Measurements from ENCODE around the gene KCNE4.

KCNE4 gene

DNA sequence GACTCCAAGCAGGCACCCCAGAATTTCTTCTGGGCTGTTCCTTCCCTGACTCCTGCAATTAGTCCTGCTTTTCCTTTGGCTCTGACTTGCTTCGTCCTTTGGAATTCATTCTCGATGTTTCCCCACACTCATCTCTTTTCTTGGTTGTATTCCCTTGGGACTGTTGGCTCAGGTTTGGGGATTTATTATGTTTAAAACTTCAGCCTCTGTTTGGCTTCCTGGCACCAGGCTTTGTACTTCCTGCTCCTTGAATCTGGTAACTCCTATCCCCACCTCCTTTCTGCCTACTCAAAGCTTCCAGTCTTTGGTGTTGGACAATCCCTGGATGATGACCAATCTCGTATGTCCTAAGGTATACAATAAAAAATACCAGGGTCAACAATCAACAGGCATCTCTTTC is 1.8 kb upstream of the KCNE4 start:
- TF ChIP-seq RAD21 (IDR thresholded peaks at IDR 0.05; ENCODE audit: low read depth) (no peak), TCF12 (IDR thresholded peaks at IDR 0.05; ENCODE audit: low read depth) (no peak), YY1 (IDR thresholded peaks at IDR 0.05; ENCODE audit: low read depth) (no peak), MAX (IDR thresholded peaks at IDR 0.05) (no peak), ZBTB7A (IDR thresholded peaks at IDR 0.05; ENCODE audit: low read depth) (no peak), TEAD4 (IDR thresholded peaks at IDR 0.05) (no peak), FOXM1 (IDR thresholded peaks at IDR 0.05; ENCODE audit: borderline replicate concordance, low read depth) (no peak), EP300 (IDR thresholded peaks at IDR 0.05; ENCODE audit: borderline replicate concordance) (no peak), EGR1 (IDR thresholded peaks at IDR 0.05) (no peak), CEBPB (IDR thresholded peaks at IDR 0.05) (no peak), TAF1 (IDR thresholded peaks at IDR 0.05; ENCODE audit: low read depth) (no peak), CREB1 (IDR thresholded peaks at IDR 0.05; ENCODE audit: low read depth) (no peak), NFIC (IDR thresholded peaks at IDR 0.05) (no peak), REST (IDR thresholded peaks at IDR 0.05; ENCODE audit: low read depth) (no peak)
- TF ChIP-seq, protein P1, sequence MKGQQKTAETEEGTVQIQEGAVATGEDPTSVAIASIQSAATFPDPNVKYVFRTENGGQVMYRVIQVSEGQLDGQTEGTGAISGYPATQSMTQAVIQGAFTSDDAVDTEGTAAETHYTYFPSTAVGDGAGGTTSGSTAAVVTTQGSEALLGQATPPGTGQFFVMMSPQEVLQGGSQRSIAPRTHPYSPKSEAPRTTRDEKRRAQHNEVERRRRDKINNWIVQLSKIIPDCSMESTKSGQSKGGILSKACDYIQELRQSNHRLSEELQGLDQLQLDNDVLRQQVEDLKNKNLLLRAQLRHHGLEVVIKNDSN (IDR thresholded peaks at IDR 0.05) = no peak

DNA sequence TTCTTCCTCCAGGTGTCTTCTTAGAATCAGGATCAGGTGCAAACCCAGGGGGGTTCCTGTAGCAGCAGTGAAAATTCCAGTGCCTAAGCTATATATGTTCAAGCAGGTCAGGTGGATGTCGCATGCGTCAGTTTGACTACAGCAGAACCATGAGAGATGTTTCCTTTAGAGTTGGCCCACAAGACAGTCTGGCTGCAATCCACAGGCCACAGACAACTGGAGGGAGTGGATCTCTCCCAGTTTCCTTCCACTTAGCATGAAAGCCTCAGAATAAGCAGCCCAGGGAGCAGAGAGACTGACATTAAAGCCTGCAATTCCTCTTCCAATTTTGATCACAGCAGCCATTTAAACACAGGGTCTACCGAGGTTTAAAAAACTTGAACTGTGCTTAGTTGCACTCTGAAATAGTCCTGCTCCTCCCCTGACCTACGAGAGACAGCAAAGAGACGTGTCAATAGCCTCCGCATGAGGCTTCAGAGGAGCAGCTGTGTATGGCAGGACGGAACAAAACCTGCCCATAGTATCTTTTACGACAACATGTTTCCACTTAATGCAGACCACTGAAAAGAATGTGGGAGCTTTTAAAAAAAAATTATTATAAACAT is 988 bp upstream of the KCNE4 start:
- TF ChIP-seq YY1 (IDR thresholded peaks at IDR 0.05; ENCODE audit: low read depth) (no peak), CREB1 (IDR thresholded peaks at IDR 0.05; ENCODE audit: low read depth) (no peak)

- TF ChIP-seq EP300 (IDR thresholded peaks at IDR 0.05; ENCODE audit: borderline replicate concordance) (no peak), TCF12 (IDR thresholded peaks at IDR 0.05; ENCODE audit: low read depth) (no peak), RAD21 (IDR thresholded peaks at IDR 0.05; ENCODE audit: low read depth) (no peak), FOXM1 (IDR thresholded peaks at IDR 0.05; ENCODE audit: borderline replicate concordance, low read depth) (no peak), REST (IDR thresholded peaks at IDR 0.05; ENCODE audit: low read depth) (no peak), CREB1 (IDR thresholded peaks at IDR 0.05; ENCODE audit: low read depth) (no peak), CEBPB (IDR thresholded peaks at IDR 0.05) (no peak), NFIC (IDR thresholded peaks at IDR 0.05) (no peak), YY1 (IDR thresholded peaks at IDR 0.05; ENCODE audit: low read depth) (no peak), TAF1 (IDR thresholded peaks at IDR 0.05; ENCODE audit: low read depth) (no peak), EGR1 (IDR thresholded peaks at IDR 0.05) (no peak), MAX (IDR thresholded peaks at IDR 0.05) (no peak)
- TF ChIP-seq, protein P1 (IDR thresholded peaks at IDR 0.05) = no peak
These were observed 826 bp downstream of the KCNE4 start for GRCh38 chr2:223052548-223053483.

- no peak for TF ChIP-seq NFIC (IDR thresholded peaks at IDR 0.05)
- TF ChIP-seq RAD21 (IDR thresholded peaks at IDR 0.05; ENCODE audit: low read depth) = no peak
- TF ChIP-seq CREB1 (IDR thresholded peaks at IDR 0.05; ENCODE audit: low read depth) = no peak
- no peak for TF ChIP-seq TEAD4 (IDR thresholded peaks at IDR 0.05)
- TF ChIP-seq TCF12 (IDR thresholded peaks at IDR 0.05; ENCODE audit: low read depth) = no peak
- TF ChIP-seq EGR1 (IDR thresholded peaks at IDR 0.05) = no peak
These were observed 1.6 kb downstream of the KCNE4 start for GRCh38 chr2:223053484-223054192.

- TF ChIP-seq MAX (IDR thresholded peaks at IDR 0.05) (no peak), EP300 (IDR thresholded peaks at IDR 0.05; ENCODE audit: borderline replicate concordance) (no peak), REST (IDR thresholded peaks at IDR 0.05; ENCODE audit: low read depth) (no peak), TAF1 (IDR thresholded peaks at IDR 0.05; ENCODE audit: low read depth) (no peak), CEBPB (IDR thresholded peaks at IDR 0.05) (no peak)
- TF ChIP-seq, protein P1 (IDR thresholded peaks at IDR 0.05) = no peak
These were observed 2.3 kb downstream of the KCNE4 start for GRCh38 chr2:223054193-223054781.

Measured in Ishikawa (cell line).